IMR-90 (cell line): ENCODE results near the gene MSH3. TPM values are rescaled to one million over a fixed set of nuclear protein-coding genes. Genes with fewer than 3 reads are reported as not detected.

Source experiments
- ATAC-seq: fragments of 200-7000 bp; cut with Tn5 transposase; 2 replicates; pipeline ENCODE4 v1.9.1; 2020; ENCODE audit warnings: low read depth, mild to moderate bottlenecking, moderate library complexity
- BruUV-seq: library from RNA; stranded (reverse); fragments of 400-500 nt; replicated peaks from 2 replicates; lab custom pipeline; 2021; lab: Mats Ljungman, UMichigan
- CTCF ChIA-PET: fragments of 300-600 bp; formaldehyde crosslinking; extraction: SDS; loops from one replicate; lab custom pipeline; 2021; ENCODE audit warnings: antibody characterized with exemption; lab: Yijun Ruan, JAX
- POLR2A ChIA-PET: fragments of 300-600 bp; sonication (Branson Sonifier 250); formaldehyde crosslinking; loops from one replicate; lab custom pipeline; 2022; ENCODE audit warnings: antibody characterized with exemption; ENCODE audit not compliant: unreplicated experiment; lab: Charles Lee
- DNase-seq: peaks from one replicate; pipeline ENCODE4 v3.0.0; 2013
- H2AFZ ChIP-seq: replicated peaks from 2 replicates; pipeline ENCODE3; 2013; ENCODE audit warnings: low read length, mild to moderate bottlenecking; ENCODE audit not compliant: poor library complexity
- H2AK5ac ChIP-seq: 2 replicates; pipeline ENCODE4 v1.6.1; 2013; ENCODE audit warnings: low read depth, low read length, inconsistent platforms
- H2AK9ac ChIP-seq: replicated peaks from 2 replicates; pipeline ENCODE3; 2013; ENCODE audit warnings: mild to moderate bottlenecking, low read depth, low read length, moderate library complexity; ENCODE audit not compliant: poor library complexity
- H2BK120ac ChIP-seq: 2 replicates; pipeline ENCODE4 v1.6.1; 2013; ENCODE audit warnings: low read depth, low read length, inconsistent platforms
- H2BK15ac ChIP-seq: 3 replicates; pipeline ENCODE4 v1.6.1; 2013; ENCODE audit warnings: low read depth, low read length, inconsistent platforms
- H2BK20ac ChIP-seq: 2 replicates; pipeline ENCODE4 v1.6.1; 2013; ENCODE audit warnings: low read depth, mild to moderate bottlenecking, inconsistent platforms, low read length, moderate library complexity
- H2BK5ac ChIP-seq: 2 replicates; pipeline ENCODE4 v1.6.1; 2013; ENCODE audit warnings: mild to moderate bottlenecking, low read depth, low read length, inconsistent platforms; ENCODE audit not compliant: poor library complexity, severe bottlenecking
- H3K14ac ChIP-seq: replicated peaks from 2 replicates; pipeline ENCODE4 v1.6.1; 2013; ENCODE audit warnings: low read depth, low read length, inconsistent platforms
- H3K18ac ChIP-seq: 2 replicates; pipeline ENCODE4 v1.6.1; 2013; ENCODE audit warnings: low read depth, low read length, control low read depth
- H3K23ac ChIP-seq: 2 replicates; pipeline ENCODE4 v1.6.1; 2013; ENCODE audit warnings: low read depth, low read length, inconsistent platforms
- H3K27ac ChIP-seq: 2 replicates; pipeline ENCODE4 v1.5.1; 2013; ENCODE audit warnings: mild to moderate bottlenecking, control low read depth, low read length; ENCODE audit not compliant: insufficient read depth
- H3K27me3 ChIP-seq: 2 replicates; pipeline ENCODE4 v1.6.1; 2013; ENCODE audit warnings: low read length; ENCODE audit not compliant: control insufficient read depth, insufficient read depth
- H3K36me3 ChIP-seq: 2 replicates; pipeline ENCODE4 v1.6.1; 2013; ENCODE audit warnings: low read length, mixed read lengths; ENCODE audit not compliant: control insufficient read depth, insufficient read depth
- H3K4ac ChIP-seq: 2 replicates; pipeline ENCODE4 v1.6.1; 2013; ENCODE audit warnings: low read depth, low read length, inconsistent platforms
- H3K4me1 ChIP-seq: 2 replicates; pipeline ENCODE4 v1.6.1; 2013; ENCODE audit warnings: low read length, mixed read lengths; ENCODE audit not compliant: control insufficient read depth, insufficient read depth
- H3K4me2 ChIP-seq: 2 replicates; pipeline ENCODE4 v1.6.1; 2013; ENCODE audit warnings: low read depth, mild to moderate bottlenecking, control low read depth, low read length, moderate library complexity
- H3K4me3 ChIP-seq: 2 replicates; pipeline ENCODE4 v1.5.1; 2013; ENCODE audit warnings: low read depth, mild to moderate bottlenecking, control low read depth, low read length, moderate library complexity; ENCODE audit not compliant: insufficient read depth
- H3K56ac ChIP-seq: 2 replicates; pipeline ENCODE4 v1.6.1; 2013; ENCODE audit warnings: low read length, inconsistent platforms; ENCODE audit not compliant: insufficient read depth; ENCODE audit errors: extremely low read depth
- H3K79me1 ChIP-seq, 2 experiments: 2 replicates each; pipeline ENCODE4 v1.6.1; 2013; ENCODE audit warnings: low read length in 2 of 2, inconsistent platforms in 1 of 2, low read depth in 1 of 2
- H3K9ac ChIP-seq: 2 replicates; pipeline ENCODE4 v1.6.1; 2013; ENCODE audit warnings: low read depth, low read length, control low read depth
- H3K9me1 ChIP-seq: 2 replicates; pipeline ENCODE4 v1.6.1; 2013; ENCODE audit warnings: low read length, inconsistent platforms; ENCODE audit not compliant: insufficient read depth
- H3K9me3 ChIP-seq: 2 replicates; pipeline ENCODE4 v1.6.1; 2013; ENCODE audit warnings: low read length; ENCODE audit not compliant: control insufficient read depth, insufficient read depth
- H4K20me1 ChIP-seq: 2 replicates; pipeline ENCODE4 v1.6.1; 2013; ENCODE audit warnings: low read length, inconsistent platforms; ENCODE audit not compliant: insufficient read depth
- H4K5ac ChIP-seq: 2 replicates; pipeline ENCODE4 v1.6.1; 2013; ENCODE audit warnings: mild to moderate bottlenecking, low read depth, low read length, control low read depth
- H4K8ac ChIP-seq, 2 experiments: 2 replicates each; pipeline ENCODE4 v1.6.1; 2013; ENCODE audit warnings: low read depth in 2 of 2, low read length in 2 of 2, control low read depth in 1 of 2, inconsistent platforms in 1 of 2
- H4K91ac ChIP-seq: 2 replicates; pipeline ENCODE4 v1.6.1; 2013; ENCODE audit warnings: low read depth, low read length, inconsistent platforms; ENCODE audit not compliant: insufficient read depth
- BHLHE40 ChIP-seq: fragments of 150-350 bp; IDR thresholded peaks from 2 replicates; pipeline ENCODE4 v1.6.1; 2016; ENCODE audit warnings: mild to moderate bottlenecking, low read depth, low read length
- CHD1 ChIP-seq: IDR thresholded peaks from 2 replicates; pipeline ENCODE4 v1.6.1; 2012; ENCODE audit warnings: low read depth, low read length, improper control_type of control experiment
- CTCF ChIP-seq: conservative IDR thresholded peaks from 2 replicates; pipeline ENCODE4 v1.5.1; 2012; ENCODE audit warnings: mild to moderate bottlenecking, low read depth, low read length, improper control_type of control experiment
- ELK1 ChIP-seq: fragments of 150-350 bp; IDR thresholded peaks from 2 replicates; pipeline ENCODE4 v1.6.1; 2016; ENCODE audit warnings: low read depth, mild to moderate bottlenecking, low read length, moderate library complexity, borderline replicate concordance
- MAFK ChIP-seq: IDR thresholded peaks from 2 replicates; pipeline ENCODE4 v1.6.1; 2012; ENCODE audit warnings: low read depth, low read length, improper control_type of control experiment
- MXI1 ChIP-seq: IDR thresholded peaks from 2 replicates; pipeline ENCODE4 v1.6.1; 2012; ENCODE audit warnings: low read depth, mild to moderate bottlenecking, low read length, moderate library complexity, borderline replicate concordance
- RAD21 ChIP-seq: IDR thresholded peaks from 2 replicates; pipeline ENCODE4 v1.6.1; 2012; ENCODE audit warnings: low read length, improper control_type of control experiment
- RCOR1 ChIP-seq: IDR thresholded peaks from 2 replicates; pipeline ENCODE4 v1.6.1; 2012; ENCODE audit warnings: mild to moderate bottlenecking, low read length, improper control_type of control experiment; ENCODE audit not compliant: insufficient replicate concordance
- RFX5 ChIP-seq: IDR thresholded peaks from 2 replicates; pipeline ENCODE4 v1.8.0; 2012; ENCODE audit warnings: low read depth, mild to moderate bottlenecking, low read length, moderate library complexity
- SMC3 ChIP-seq: fragments of 150-350 bp; IDR thresholded peaks from 2 replicates; pipeline ENCODE4 v1.6.1; 2016; ENCODE audit warnings: low read depth, mild to moderate bottlenecking, antibody characterized with exemption, low read length, moderate library complexity
- USF2 ChIP-seq: fragments of 150-350 bp; IDR thresholded peaks from 2 replicates; pipeline ENCODE4 v1.6.1; 2017; ENCODE audit warnings: mild to moderate bottlenecking, antibody characterized with exemption, low read length, low read depth
- WGBS, 2 experiments: methylation state at CpG; one replicate each; pipeline versions ENCODE4 v1.1.5 to v1.1.7; 2013; ENCODE audit warnings: missing lambda C conversion rate in 2 of 2; ENCODE audit not compliant: insufficient read length in 1 of 2; ENCODE audit errors: extremely low coverage in 2 of 2; 5-methylcytosine and 5-hydroxymethylcytosine counted together
- dilution Hi-C: fragments of 300-500 bp; cut with HindIII; formaldehyde crosslinking; loops from one replicate; pipeline ENCODE4 v1.14.3; 2018; ENCODE audit warnings: low sequenced_read_pairs; ENCODE audit not compliant: unreplicated experiment
- in situ Hi-C: fragments of 300-500 bp; cut with MboI; formaldehyde crosslinking; loops from 3 replicates; pipeline ENCODE4 v1.14.3; 2019; ENCODE audit warnings: low sequenced_read_pairs, inconsistent platforms, mixed read lengths
- intact Hi-C: fragments of 100-400 bp; cut with micrococcal nuclease; formaldehyde crosslinking; loops from 2 replicates; pipeline ENCODE4 v1.10.0; 2022
- polyA plus RNA-seq, 3 experiments: library from polyadenylated mRNA; depleted of rRNA; stranded (reverse); fragments of >200 nt; gene quantifications; 2 replicates each; pipeline ENCODE4 v1.2.3, GENCODE V29; 2012; ENCODE audit warnings: low replicate concordance in 1 of 3
- total RNA-seq: library from RNA; depleted of rRNA; stranded (reverse); fragments of >200 nt; gene quantifications from 2 replicates; pipeline ENCODE4 v1.2.3, GENCODE V29; 2012

Gene MSH3
- total and polyA plus RNA-seq, 2 of the 4 experiments (the other 2 are of a cell fraction), result 4.6 to 13.3 TPM

- Histone ChIP-seq H2BK20ac (no peak overlapping the region), H4K91ac (no peak overlapping the region), H3K9ac (no peak overlapping the region), H2AK5ac (no peak overlapping the region), H2AFZ (no peak overlapping the region), H4K20me1 (no peaks in the 10 kb centered on the region), H3K27ac (no peak overlapping the region), H2BK120ac (no peak overlapping the region), H3K56ac (no peak overlapping the region), H3K79me1 (no peaks in the 10 kb centered on the region; a peak in 1 of 4 replicates), H3K18ac (no peak overlapping the region), H2BK5ac (no peak overlapping the region), H3K9me1 (peaks cover 3% of the 10 kb centered on the region; the same call in 1 of the 2 replicates), H3K27me3 (no peaks in the 10 kb centered on the region), H2BK15ac (no peak overlapping the region), H3K4ac (no peak overlapping the region), H3K4me2 (no peak overlapping the region), H3K36me3 (peaks cover 3% of the 10 kb centered on the region), H3K14ac (no peak overlapping the region), H3K4me1 (no peaks in the 10 kb centered on the region), H4K8ac (no peak overlapping the region), H3K4me3 (no peak overlapping the region), H2AK9ac (no peak overlapping the region), H4K5ac (no peak overlapping the region), H3K23ac (no peak overlapping the region), H3K9me3 (no peaks in the 10 kb centered on the region)
- intact Hi-C loops, result no loop called here
- dilution Hi-C loops, result no loop called here
- ATAC-seq, result no peak
- TF ChIP-seq RCOR1, result no peak
- no peak for TF ChIP-seq CHD1
- TF ChIP-seq RFX5, result no peak
- TF ChIP-seq BHLHE40, result no peak
- no peak for TF ChIP-seq CTCF
- no peak for TF ChIP-seq MXI1
- TF ChIP-seq ELK1, result no peak
- TF ChIP-seq SMC3, result no peak
- no peak for TF ChIP-seq MAFK
- no peak for TF ChIP-seq RAD21
- no peak for TF ChIP-seq USF2
- no peak for DNase-seq
- BruUV-seq, result no TSS peak
- ChIA-PET POLR2A (no interaction called here), CTCF (no interaction called here)
- WGBS, 2 experiments, result 100% methylated on average over 1 of the region's 3 CpGs; no CpG with 5 or more reads in 1 of the 2 experiments
- in situ Hi-C loops, result no loop called here
These were observed 93.5 kb downstream of the MSH3 start for GRCh38 chr5:80747922-80748321.
